ENCODE data around the gene KRT86. TPM values are rescaled to one million over a fixed set of nuclear protein-coding genes. Genes with fewer than 3 reads are reported as not detected.
"Not testable (repeated sequence)": the region's sequence is repeated elsewhere in the genome, so short reads cannot be mapped to it uniquely, and the experiment has no call there.

The KRT86 gene
- total RNA-seq, 1 donor from 2014 or later = not detected

- DNase-seq (ENCODE audit: low read depth in 2 of 2) = no peak
These were observed 59.7 kb downstream of the KRT86 start for GRCh38 chr12:52334185-52334584.

- peak in 1 of 2 donors; percentile 18 for DNase-seq (ENCODE audit: low read depth in 2 of 2)
These were observed 61.3 kb downstream of the KRT86 start for GRCh38 chr12:52335598-52336262.

- no peak for DNase-seq (ENCODE audit: low read depth in 2 of 2)
These were observed 62.2 kb downstream of the KRT86 start for GRCh38 chr12:52336641-52337040.

GRCh38 chr12:52337054-52337453 lies 62.6 kb downstream of the KRT86 start:
- DNase-seq (ENCODE audit: low read depth in 2 of 2) = no peak

- DNase-seq (ENCODE audit: low read depth in 2 of 2) = no peak
These were observed 64.0 kb downstream of the KRT86 start for GRCh38 chr12:52338241-52338960.

- no peak for DNase-seq (ENCODE audit: low read depth in 2 of 2)
These were observed 66.7 kb downstream of the KRT86 start for GRCh38 chr12:52341066-52341580.

GRCh38 chr12:52342781-52343490 lies 68.5 kb downstream of the KRT86 start:
- DNase-seq (ENCODE audit: low read depth in 2 of 2) = no peak

- DNase-seq (ENCODE audit: low read depth in 2 of 2) = no peak
These were observed 69.1 kb downstream of the KRT86 start for GRCh38 chr12:52343550-52343949.

GRCh38 chr12:52344111-52344510 lies 69.7 kb downstream of the KRT86 start:
- DNase-seq (ENCODE audit: low read depth in 2 of 2) = no peak

- not testable (repeated sequence) for DNase-seq (ENCODE audit: low read depth in 2 of 2)
These were observed 70.6 kb downstream of the KRT86 start for GRCh38 chr12:52345041-52345440.

GRCh38 chr12:52346593-52346992 lies 72.1 kb downstream of the KRT86 start:
- DNase-seq (ENCODE audit: low read depth in 2 of 2) = no peak

GRCh38 chr12:52347016-52347415 lies 72.6 kb downstream of the KRT86 start:
- no peak for DNase-seq (ENCODE audit: low read depth in 2 of 2)

- no peak for DNase-seq (ENCODE audit: low read depth in 2 of 2)
These were observed 73.4 kb downstream of the KRT86 start for GRCh38 chr12:52347551-52348510.

- DNase-seq (ENCODE audit: low read depth in 2 of 2) = no peak
These were observed 74.8 kb downstream of the KRT86 start for GRCh38 chr12:52349196-52349595.

- no peak for DNase-seq (ENCODE audit: low read depth in 2 of 2)
These were observed 75.7 kb downstream of the KRT86 start for GRCh38 chr12:52350021-52350620.

GRCh38 chr12:52350786-52351185 lies 76.3 kb downstream of the KRT86 start:
- DNase-seq (ENCODE audit: low read depth in 2 of 2) = no peak

GRCh38 chr12:52351196-52352059 lies 77.0 kb downstream of the KRT86 start:
- DNase-seq (ENCODE audit: low read depth in 2 of 2) = no peak

- no peak for DNase-seq (ENCODE audit: low read depth in 2 of 2)
These were observed 78.5 kb downstream of the KRT86 start for GRCh38 chr12:52352951-52353350.

GRCh38 chr12:52353766-52354165 lies 79.3 kb downstream of the KRT86 start:
- DNase-seq (ENCODE audit: low read depth in 2 of 2) = no peak

GRCh38 chr12:52354200-52354599 lies 79.8 kb downstream of the KRT86 start:
- DNase-seq (ENCODE audit: low read depth in 2 of 2) = no peak

All from lung microvascular endothelial cell (primary cell).